ENCODE measurements around the gene FGF14.

Gene FGF14

DNA sequence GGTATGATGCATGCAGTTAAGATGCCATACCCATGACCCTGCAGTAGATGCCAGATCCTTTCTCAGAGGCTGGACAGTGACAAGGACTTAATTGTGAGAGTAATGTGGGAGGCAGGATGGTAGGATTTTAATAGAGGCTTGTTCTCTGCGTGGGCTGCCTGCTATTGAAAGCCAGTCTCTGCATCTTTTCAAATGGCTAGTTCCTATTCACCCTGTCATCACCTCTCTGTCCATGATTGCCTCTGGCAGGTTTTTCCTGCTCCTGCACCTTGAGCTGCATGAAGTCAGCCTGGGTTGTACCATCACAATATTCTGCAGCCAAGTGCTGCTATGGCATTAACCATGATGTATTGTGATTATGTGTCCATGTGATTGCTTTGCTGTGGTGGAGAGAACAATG, 508.8 kb downstream of the FGF14 start:
- no peaks in the 10 kb centered on the region for H3K36me3 ChIP-seq (ENCODE audit: control insufficient read depth, insufficient read depth, low read length)
- no peak for DNase-seq (ENCODE audit: extremely low read depth, insufficient read length)
- H3K27me3 ChIP-seq (replicated peaks; ENCODE audit: control insufficient read depth, insufficient read depth, low read length): no peaks in the 10 kb centered on the region
- no peak overlapping the region for H3K4me3 ChIP-seq (replicated peaks; ENCODE audit: low read depth, low read length)
- TF ChIP-seq, protein P1, sequence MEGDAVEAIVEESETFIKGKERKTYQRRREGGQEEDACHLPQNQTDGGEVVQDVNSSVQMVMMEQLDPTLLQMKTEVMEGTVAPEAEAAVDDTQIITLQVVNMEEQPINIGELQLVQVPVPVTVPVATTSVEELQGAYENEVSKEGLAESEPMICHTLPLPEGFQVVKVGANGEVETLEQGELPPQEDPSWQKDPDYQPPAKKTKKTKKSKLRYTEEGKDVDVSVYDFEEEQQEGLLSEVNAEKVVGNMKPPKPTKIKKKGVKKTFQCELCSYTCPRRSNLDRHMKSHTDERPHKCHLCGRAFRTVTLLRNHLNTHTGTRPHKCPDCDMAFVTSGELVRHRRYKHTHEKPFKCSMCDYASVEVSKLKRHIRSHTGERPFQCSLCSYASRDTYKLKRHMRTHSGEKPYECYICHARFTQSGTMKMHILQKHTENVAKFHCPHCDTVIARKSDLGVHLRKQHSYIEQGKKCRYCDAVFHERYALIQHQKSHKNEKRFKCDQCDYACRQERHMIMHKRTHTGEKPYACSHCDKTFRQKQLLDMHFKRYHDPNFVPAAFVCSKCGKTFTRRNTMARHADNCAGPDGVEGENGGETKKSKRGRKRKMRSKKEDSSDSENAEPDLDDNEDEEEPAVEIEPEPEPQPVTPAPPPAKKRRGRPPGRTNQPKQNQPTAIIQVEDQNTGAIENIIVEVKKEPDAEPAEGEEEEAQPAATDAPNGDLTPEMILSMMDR (IDR thresholded peaks at IDR 0.05; ENCODE audit: insufficient read depth, low read length, poor library complexity, severe bottlenecking): no peak

DNA sequence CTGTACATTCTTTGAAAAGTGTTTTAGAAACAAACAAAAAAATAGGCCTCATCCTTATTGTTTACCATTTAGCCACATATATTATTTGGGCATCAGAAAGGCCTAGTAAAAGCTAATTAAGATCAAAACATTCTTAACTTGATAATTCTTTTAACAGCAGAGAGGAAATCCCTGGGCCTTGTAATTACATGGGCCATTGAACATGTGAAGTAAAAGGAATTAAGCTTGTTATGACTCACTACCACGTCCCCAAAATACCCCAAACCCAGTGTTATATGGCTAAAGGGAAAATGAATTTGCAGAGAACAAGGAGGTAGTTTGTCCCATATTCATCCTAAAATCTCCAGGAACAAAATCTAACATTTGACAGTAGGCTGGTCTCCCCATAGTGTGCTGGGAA, 509.6 kb downstream of the FGF14 start:
- H3K36me3 ChIP-seq (ENCODE audit: control insufficient read depth, insufficient read depth, low read length): no peaks in the 10 kb centered on the region
- TF ChIP-seq, protein P1 (IDR thresholded peaks at IDR 0.05; ENCODE audit: insufficient read depth, low read length, poor library complexity, severe bottlenecking): no peak
- H3K4me3 ChIP-seq (replicated peaks; ENCODE audit: low read depth, low read length): no peak overlapping the region
- no peak for DNase-seq (ENCODE audit: extremely low read depth, insufficient read length)
- H3K27me3 ChIP-seq (replicated peaks; ENCODE audit: control insufficient read depth, insufficient read depth, low read length): no peaks in the 10 kb centered on the region

DNA sequence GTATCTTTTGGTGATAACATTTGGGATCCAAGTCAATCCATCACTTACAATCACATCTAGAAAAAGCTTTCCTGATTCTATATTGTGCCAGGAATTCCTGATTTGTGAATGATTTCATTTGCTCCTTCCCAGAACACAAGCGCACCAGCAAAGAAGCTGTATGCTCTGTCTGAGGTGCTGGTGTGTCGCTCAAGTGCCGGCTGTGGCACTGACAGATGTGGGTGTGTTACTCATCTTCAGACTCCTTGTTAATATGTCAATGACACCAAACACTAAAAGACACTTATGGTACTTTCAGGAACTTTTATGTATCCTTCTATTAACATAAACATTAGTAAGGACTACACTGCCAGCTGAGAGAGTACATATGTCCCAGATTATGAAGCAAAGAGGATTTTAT, 520.3 kb downstream of the FGF14 start:
- H3K4me3 ChIP-seq (replicated peaks; ENCODE audit: low read depth, low read length): no peak overlapping the region
- no peaks in the 10 kb centered on the region for H3K27me3 ChIP-seq (replicated peaks; ENCODE audit: control insufficient read depth, insufficient read depth, low read length)
- H3K36me3 ChIP-seq (ENCODE audit: control insufficient read depth, insufficient read depth, low read length): no peaks in the 10 kb centered on the region
- DNase-seq (ENCODE audit: extremely low read depth, insufficient read length): no peak
- TF ChIP-seq, protein P1 (IDR thresholded peaks at IDR 0.05; ENCODE audit: insufficient read depth, low read length, poor library complexity, severe bottlenecking): no peak

DNA sequence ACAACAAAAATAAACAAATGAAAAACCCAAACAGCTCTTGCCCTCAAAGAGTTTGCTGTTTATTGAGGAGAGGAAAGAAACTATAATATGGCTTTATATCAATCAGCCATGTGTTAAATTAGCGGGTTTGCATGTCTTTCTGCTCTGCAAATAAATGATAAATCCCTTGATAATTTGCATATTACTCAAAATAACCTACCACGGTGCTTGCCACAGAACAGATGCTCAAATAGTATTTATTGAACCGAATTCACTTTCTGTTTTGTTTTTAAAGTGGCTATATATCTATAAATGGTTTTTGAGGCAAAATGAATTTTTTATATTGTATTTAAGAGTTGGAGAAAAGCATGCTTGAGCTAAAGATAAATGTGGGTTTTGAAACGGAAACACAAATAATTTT, 521.3 kb downstream of the FGF14 start:
- H3K4me3 ChIP-seq (replicated peaks; ENCODE audit: low read depth, low read length): no peak overlapping the region
- H3K27me3 ChIP-seq (replicated peaks; ENCODE audit: control insufficient read depth, insufficient read depth, low read length): no peaks in the 10 kb centered on the region
- no peaks in the 10 kb centered on the region for H3K36me3 ChIP-seq (ENCODE audit: control insufficient read depth, insufficient read depth, low read length)
- TF ChIP-seq, protein P1 (IDR thresholded peaks at IDR 0.05; ENCODE audit: insufficient read depth, low read length, poor library complexity, severe bottlenecking): no peak
- peak; percentile 3 for DNase-seq (ENCODE audit: extremely low read depth, insufficient read length)

DNA sequence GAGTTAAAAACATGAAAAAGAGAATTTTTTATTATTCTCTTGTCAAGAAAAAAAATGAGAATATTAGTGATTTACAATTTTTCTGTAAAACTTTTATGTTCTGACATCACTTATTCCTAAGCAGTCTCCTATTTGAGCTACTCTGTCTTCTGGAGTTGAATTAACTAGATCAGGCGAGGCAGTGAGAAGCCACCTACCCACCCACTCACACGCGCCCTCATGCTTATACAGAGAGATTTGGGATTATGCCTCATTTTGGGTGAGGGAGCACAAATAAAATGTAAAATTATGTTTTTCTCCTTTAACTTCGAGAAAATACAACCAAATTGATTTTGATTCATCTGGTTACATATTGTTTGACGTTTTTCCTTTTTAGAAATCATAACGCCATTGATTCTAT, 524.9 kb downstream of the FGF14 start:
- no peak for DNase-seq (ENCODE audit: extremely low read depth, insufficient read length)
- TF ChIP-seq, protein P1 (IDR thresholded peaks at IDR 0.05; ENCODE audit: insufficient read depth, low read length, poor library complexity, severe bottlenecking): no peak
- no peaks in the 10 kb centered on the region for H3K27me3 ChIP-seq (replicated peaks; ENCODE audit: control insufficient read depth, insufficient read depth, low read length)
- no peaks in the 10 kb centered on the region for H3K36me3 ChIP-seq (ENCODE audit: control insufficient read depth, insufficient read depth, low read length)
- H3K4me3 ChIP-seq (replicated peaks; ENCODE audit: low read depth, low read length): no peak overlapping the region

DNA sequence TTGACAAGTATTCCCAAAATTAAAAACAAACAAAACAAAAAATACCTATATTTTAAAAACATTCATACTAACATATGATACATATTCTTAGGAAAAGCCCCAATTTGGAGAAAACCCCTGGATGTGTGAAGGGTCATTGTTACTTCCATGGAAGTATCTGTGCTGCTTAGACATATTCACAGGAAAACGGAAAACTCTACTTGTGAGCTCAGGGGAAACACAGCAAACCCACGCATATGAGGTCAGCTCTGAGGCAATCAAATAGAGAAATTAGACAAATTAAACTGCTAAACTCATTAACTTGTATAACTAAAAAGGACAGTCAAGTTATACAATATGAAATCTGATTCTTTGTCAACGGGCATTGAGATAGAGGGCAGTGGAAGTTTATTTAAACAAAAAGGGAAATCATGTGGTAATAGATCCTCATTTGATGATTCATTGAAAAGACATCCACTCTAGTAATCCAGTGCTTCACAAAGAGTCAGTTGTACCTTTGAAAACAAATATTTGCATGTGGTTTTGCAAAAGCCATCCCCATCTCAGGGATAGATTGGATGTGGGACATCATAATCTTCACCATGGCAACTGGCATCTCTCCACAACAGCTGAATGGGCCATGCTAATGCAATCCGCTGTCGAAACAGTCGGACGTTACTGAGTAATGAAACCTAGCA, 526.0 kb downstream of the FGF14 start:
- TF ChIP-seq, protein P1 (IDR thresholded peaks at IDR 0.05; ENCODE audit: insufficient read depth, low read length, poor library complexity, severe bottlenecking): no peak
- DNase-seq (ENCODE audit: extremely low read depth, insufficient read length): no peak
- Histone ChIP-seq H3K4me3 (replicated peaks; ENCODE audit: low read depth, low read length) (no peak overlapping the region), H3K27me3 (replicated peaks; ENCODE audit: control insufficient read depth, insufficient read depth, low read length) (no peaks in the 10 kb centered on the region), H3K36me3 (ENCODE audit: control insufficient read depth, insufficient read depth, low read length) (no peaks in the 10 kb centered on the region)
